ENCODE data around the gene ERP44.

Gene ERP44

DNA sequence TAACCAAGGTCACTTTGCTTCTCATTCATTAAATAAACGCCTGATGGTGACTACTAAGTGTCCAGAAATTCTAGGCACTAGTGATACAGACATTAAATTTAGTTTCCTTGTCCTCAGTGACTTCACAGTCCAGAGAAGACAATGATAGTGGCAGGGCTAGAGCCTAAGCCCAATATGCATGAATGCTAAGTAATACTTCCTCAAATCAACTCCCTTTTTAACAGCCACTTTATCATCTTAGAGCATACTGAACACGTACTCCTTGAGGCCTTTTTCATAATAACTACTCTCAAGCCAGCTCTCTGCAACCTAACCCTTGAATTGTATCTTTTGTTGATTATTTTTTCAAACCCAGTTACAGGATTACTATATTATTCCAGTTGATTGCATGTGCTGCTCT lies 118.2 kb downstream of the ERP44 start:
- no peak for DNase-seq (ENCODE audit: low read depth in 2 of 2)
- TF ChIP-seq, protein P1, sequence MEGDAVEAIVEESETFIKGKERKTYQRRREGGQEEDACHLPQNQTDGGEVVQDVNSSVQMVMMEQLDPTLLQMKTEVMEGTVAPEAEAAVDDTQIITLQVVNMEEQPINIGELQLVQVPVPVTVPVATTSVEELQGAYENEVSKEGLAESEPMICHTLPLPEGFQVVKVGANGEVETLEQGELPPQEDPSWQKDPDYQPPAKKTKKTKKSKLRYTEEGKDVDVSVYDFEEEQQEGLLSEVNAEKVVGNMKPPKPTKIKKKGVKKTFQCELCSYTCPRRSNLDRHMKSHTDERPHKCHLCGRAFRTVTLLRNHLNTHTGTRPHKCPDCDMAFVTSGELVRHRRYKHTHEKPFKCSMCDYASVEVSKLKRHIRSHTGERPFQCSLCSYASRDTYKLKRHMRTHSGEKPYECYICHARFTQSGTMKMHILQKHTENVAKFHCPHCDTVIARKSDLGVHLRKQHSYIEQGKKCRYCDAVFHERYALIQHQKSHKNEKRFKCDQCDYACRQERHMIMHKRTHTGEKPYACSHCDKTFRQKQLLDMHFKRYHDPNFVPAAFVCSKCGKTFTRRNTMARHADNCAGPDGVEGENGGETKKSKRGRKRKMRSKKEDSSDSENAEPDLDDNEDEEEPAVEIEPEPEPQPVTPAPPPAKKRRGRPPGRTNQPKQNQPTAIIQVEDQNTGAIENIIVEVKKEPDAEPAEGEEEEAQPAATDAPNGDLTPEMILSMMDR (IDR thresholded peaks at IDR 0.05; ENCODE audit: low read depth, low read length): no peak
- no peak overlapping the region for H3K4me3 ChIP-seq (replicated peaks in 1 of 2; ENCODE audit: low read depth in 2 of 2, low read length in 2 of 2)

DNA sequence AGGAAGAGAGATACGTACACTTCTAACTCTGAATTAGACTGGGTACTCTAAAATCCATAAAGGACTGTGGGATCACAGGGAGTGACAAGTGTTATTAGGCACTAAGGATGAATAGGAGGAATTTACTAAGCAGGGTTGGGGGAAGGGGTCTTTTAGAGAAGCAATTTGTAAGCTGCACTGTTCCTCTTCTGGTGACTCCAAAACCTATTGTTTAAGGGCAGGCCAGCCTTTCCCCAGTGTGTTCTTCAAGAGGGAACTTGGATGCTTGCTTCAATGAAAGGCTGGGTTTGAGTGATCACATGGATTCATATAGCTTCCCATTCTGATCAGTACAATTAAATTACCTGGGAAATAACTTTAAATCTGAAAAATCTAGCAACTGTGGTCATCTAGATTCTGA lies 120.6 kb downstream of the ERP44 start:
- no peak for DNase-seq (ENCODE audit: low read depth in 2 of 2)
- no peak overlapping the region for H3K4me3 ChIP-seq (replicated peaks in 1 of 2; ENCODE audit: low read depth in 2 of 2, low read length in 2 of 2)
- TF ChIP-seq, protein P1 (IDR thresholded peaks at IDR 0.05; ENCODE audit: low read depth, low read length): no peak

DNA sequence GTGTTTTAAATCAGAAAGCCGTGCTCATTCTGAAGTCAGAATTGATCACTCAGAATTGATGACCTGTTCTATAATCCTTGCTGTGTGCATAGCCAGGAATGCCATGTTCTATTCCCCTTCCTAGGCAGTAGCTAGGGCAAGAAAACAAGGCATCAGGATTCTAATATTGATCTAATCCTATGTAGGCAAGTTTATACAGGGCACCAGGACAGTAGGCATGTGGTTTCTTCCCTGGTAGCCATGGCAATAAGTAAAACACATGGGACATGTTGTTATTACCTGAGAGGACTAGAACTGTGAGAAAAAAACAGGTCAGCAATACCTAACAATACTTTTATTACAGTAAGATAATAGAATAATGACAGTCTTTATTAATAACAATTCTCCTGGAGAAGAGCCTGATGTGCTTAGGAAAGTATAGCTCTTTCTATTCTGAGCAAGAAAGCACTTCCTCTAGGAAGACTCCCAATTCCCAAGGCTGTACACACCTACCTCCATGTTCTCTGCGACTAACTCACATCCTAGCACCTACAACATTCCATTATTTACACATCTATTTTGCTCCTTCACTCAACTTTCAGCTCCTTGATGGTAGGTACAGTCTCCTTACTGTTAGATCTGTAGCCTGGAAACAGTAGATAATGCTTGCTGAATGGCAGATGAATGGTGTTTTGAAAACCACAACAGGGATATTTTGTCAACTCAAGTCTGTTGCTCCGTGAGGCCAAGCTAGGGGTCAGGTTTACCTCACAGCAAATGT lies 121.6 kb downstream of the ERP44 start:
- no peak overlapping the region for H3K4me3 ChIP-seq (replicated peaks in 1 of 2; ENCODE audit: low read depth in 2 of 2, low read length in 2 of 2)
- no peak for DNase-seq (ENCODE audit: low read depth in 2 of 2)
- TF ChIP-seq, protein P1 (IDR thresholded peaks at IDR 0.05; ENCODE audit: low read depth, low read length): no peak

DNA sequence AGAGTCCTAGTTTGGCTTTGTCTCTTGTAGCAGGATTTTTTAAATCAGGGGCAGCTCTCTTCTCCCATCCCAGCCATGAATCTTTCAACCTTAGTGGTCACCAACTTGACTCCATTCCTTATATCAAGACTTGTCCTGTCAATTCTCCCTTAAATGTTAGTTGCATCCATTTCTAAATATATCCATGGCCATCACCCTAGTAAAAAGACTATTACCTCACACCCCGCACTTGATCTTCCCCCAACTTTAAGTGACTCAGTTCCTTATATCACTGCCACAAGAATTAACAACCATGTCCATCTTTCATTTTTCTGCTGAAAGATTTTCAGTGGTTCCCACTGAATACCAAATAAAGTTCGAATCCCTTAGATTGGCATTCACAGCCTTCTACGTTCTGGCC lies 125.3 kb downstream of the ERP44 start:
- no peak overlapping the region for H3K4me3 ChIP-seq (replicated peaks in 1 of 2; ENCODE audit: low read depth in 2 of 2, low read length in 2 of 2)
- TF ChIP-seq, protein P1 (IDR thresholded peaks at IDR 0.05; ENCODE audit: low read depth, low read length): no peak
- no peak for DNase-seq (ENCODE audit: low read depth in 2 of 2)

DNA sequence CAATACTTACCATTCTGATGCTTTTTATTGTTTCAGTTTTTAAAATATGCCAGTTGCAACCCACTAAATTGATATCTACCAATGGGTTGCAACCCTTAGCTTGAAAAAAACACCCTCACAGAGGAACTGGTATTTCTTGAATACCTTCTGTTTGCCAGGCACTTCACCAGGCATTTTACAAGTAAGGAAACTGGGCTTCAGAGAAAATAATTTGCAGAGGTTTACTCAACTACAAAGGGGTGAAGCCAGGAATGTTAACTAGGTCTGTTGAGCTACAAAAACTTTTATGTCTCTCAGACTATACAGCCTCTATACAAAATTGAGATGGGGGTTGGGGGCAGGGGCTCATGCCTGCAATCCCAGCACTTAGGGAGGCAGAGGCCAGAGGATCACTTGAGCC lies 127.4 kb downstream of the ERP44 start:
- TF ChIP-seq, protein P1 (IDR thresholded peaks at IDR 0.05; ENCODE audit: low read depth, low read length): no peak
- no peak overlapping the region for H3K4me3 ChIP-seq (replicated peaks in 1 of 2; ENCODE audit: low read depth in 2 of 2, low read length in 2 of 2)
- DNase-seq (ENCODE audit: low read depth in 2 of 2): no peak

DNA sequence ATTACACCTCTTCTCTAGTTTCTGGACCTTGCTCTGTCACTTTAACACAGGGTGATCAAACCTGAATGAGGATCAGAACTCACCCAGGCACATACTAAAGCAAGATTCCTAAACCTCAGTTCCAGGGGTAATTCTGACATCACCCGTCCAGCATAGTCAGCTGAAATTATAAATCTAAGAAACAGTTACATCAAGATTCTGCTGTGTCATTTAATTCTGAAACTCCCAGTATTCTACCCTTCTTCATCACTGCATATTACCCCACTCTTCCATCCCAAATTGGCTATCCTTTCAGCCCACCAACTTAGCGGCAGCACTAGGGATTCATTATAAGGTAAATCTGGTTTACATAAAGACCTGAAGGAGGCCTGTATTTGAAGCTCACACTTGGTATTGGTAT lies 128.3 kb downstream of the ERP44 start:
- TF ChIP-seq, protein P1 (IDR thresholded peaks at IDR 0.05; ENCODE audit: low read depth, low read length): no peak

DNA sequence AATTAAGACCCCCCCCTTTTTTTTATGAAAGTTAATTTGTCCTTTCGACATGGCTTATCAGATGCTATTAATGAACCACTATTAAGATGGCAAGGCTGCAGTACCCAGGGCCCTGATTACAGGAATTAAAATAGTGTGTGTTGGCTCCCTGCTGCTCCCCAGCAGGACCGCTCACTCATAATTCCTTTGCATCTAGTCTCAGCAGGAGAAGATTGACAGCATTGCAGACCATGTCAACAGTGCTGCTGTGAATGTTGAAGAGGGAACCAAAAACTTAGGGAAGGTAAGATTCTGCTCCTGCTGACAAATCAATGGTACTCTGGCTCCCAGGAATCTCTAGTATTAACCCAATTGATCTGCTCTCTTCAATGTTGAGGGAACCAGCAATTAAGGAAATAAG lies 131.3 kb downstream of the ERP44 start:
- TF ChIP-seq, protein P1 (IDR thresholded peaks at IDR 0.05; ENCODE audit: low read depth, low read length): no peak
- no peak overlapping the region for H3K4me3 ChIP-seq (replicated peaks in 1 of 2; ENCODE audit: low read depth in 2 of 2, low read length in 2 of 2)
- no peak for DNase-seq (ENCODE audit: low read depth in 2 of 2)

More for the DNA sequence above, 128.3 kb downstream of the ERP44 start:
- DNase-seq (ENCODE audit: low read depth in 2 of 2): no peak
- H3K4me3 ChIP-seq (replicated peaks in 1 of 2; ENCODE audit: low read depth in 2 of 2, low read length in 2 of 2): no peak overlapping the region
